ENCODE data around the gene SLC35A5. TPM values are rescaled to one million over a fixed set of nuclear protein-coding genes. Genes with fewer than 3 reads are reported as not detected.

Gene SLC35A5
- total RNA-seq, 1 donor from 2014 or later, result 26.1 TPM

GRCh38 chr3:112632596-112632995 lies 70.8 kb downstream of the SLC35A5 start:
- no peaks in the 10 kb centered on the region for H3K27me3 Mint-ChIP-seq (ENCODE audit: low read depth, unreplicated experiment)
- H2AFZ ChIP-seq (ENCODE audit: low read depth, low read length), result peak overlapping the region; percentile 9
- H3K36me3 ChIP-seq (ENCODE audit: insufficient read depth, low read length), result peaks cover 12% of the 10 kb centered on the region
- H3K79me2 ChIP-seq (ENCODE audit: insufficient read depth, low read length), result peaks cover 75% of the 10 kb centered on the region
- peaks cover 18% of the 10 kb centered on the region for H4K20me1 ChIP-seq (ENCODE audit: insufficient read depth, low read length)
- peaks cover 54% of the 10 kb centered on the region for H3K4me1 ChIP-seq (ENCODE audit: insufficient read depth, low read length)
- no peaks in the 10 kb centered on the region for H3K9me3 ChIP-seq (ENCODE audit: insufficient read depth, low read depth, low read length)
- peaks cover 57% of the 10 kb centered on the region for H3K4me1 Mint-ChIP-seq (ENCODE audit: low read depth, unreplicated experiment)
- peak overlapping the region; percentile 30 for H3K4me3 ChIP-seq (ENCODE audit: insufficient read depth, low read depth, low read length)
- H3K27ac Mint-ChIP-seq (ENCODE audit: unreplicated experiment), result peak overlapping the region; percentile 49
- DNase-seq (ENCODE audit: low read depth) (no peak), FAIRE-seq (no peak)
- peaks cover 6% of the 10 kb centered on the region for H3K36me3 Mint-ChIP-seq (ENCODE audit: low read depth, unreplicated experiment)
- peak overlapping the region; percentile 44 for H3K27ac ChIP-seq (ENCODE audit: low read depth, low read length)
- peak overlapping the region; percentile 88 for H3K4me2 ChIP-seq (ENCODE audit: low read length)
- H3K9me3 Mint-ChIP-seq (ENCODE audit: unreplicated experiment), result no peaks in the 10 kb centered on the region
- peak overlapping the region; percentile 29 for H3K9ac ChIP-seq (ENCODE audit: low read length)
- no peaks in the 10 kb centered on the region for H3K27me3 ChIP-seq (ENCODE audit: insufficient read depth, low read length)
- peak overlapping the region; percentile 46 for H3K4me3 Mint-ChIP-seq (ENCODE audit: unreplicated experiment)
- no peak for TF ChIP-seq EZH2 (IDR thresholded peaks at IDR 0.05; ENCODE audit: insufficient read depth, low read length)

GRCh38 chr3:112633191-112633590 lies 71.3 kb downstream of the SLC35A5 start:
- no peak overlapping the region for H3K27ac Mint-ChIP-seq (ENCODE audit: unreplicated experiment)
- DNase-seq (ENCODE audit: low read depth), result no peak
- Histone ChIP-seq H3K9me3 (ENCODE audit: insufficient read depth, low read depth, low read length) (no peaks in the 10 kb centered on the region), H3K9ac (ENCODE audit: low read length) (peak overlapping the region; percentile 12), H3K4me1 (ENCODE audit: insufficient read depth, low read length) (peaks cover 60% of the 10 kb centered on the region), H3K27ac (ENCODE audit: low read depth, low read length) (peak overlapping the region; percentile 44), H3K4me2 (ENCODE audit: low read length) (peak overlapping the region; percentile 88), H2AFZ (ENCODE audit: low read depth, low read length) (no peak overlapping the region), H3K4me3 (ENCODE audit: insufficient read depth, low read depth, low read length) (no peak overlapping the region), H3K27me3 (ENCODE audit: insufficient read depth, low read length) (no peaks in the 10 kb centered on the region), H3K79me2 (ENCODE audit: insufficient read depth, low read length) (peaks cover 81% of the 10 kb centered on the region), H3K36me3 (ENCODE audit: insufficient read depth, low read length) (peaks cover 7% of the 10 kb centered on the region), H4K20me1 (ENCODE audit: insufficient read depth, low read length) (peaks cover 18% of the 10 kb centered on the region)
- H3K4me3 Mint-ChIP-seq (ENCODE audit: unreplicated experiment), result peak overlapping the region; percentile 34
- H3K27me3 Mint-ChIP-seq (ENCODE audit: low read depth, unreplicated experiment), result no peaks in the 10 kb centered on the region
- TF ChIP-seq EZH2 (IDR thresholded peaks at IDR 0.05; ENCODE audit: insufficient read depth, low read length), result no peak
- no peak for TF ChIP-seq CTCF (IDR thresholded peaks at IDR 0.05; ENCODE audit: insufficient read depth, low read depth, low read length)
- peaks cover 57% of the 10 kb centered on the region for H3K4me1 Mint-ChIP-seq (ENCODE audit: low read depth, unreplicated experiment)
- peaks cover 6% of the 10 kb centered on the region for H3K36me3 Mint-ChIP-seq (ENCODE audit: low read depth, unreplicated experiment)
- H3K9me3 Mint-ChIP-seq (ENCODE audit: unreplicated experiment), result no peaks in the 10 kb centered on the region
- no peak for FAIRE-seq

GRCh38 chr3:112633757-112634156 lies 71.9 kb downstream of the SLC35A5 start:
- H3K9me3 Mint-ChIP-seq (ENCODE audit: unreplicated experiment), result no peaks in the 10 kb centered on the region
- peaks cover 65% of the 10 kb centered on the region for H3K4me1 ChIP-seq (ENCODE audit: insufficient read depth, low read length)
- no peak for TF ChIP-seq EZH2 (IDR thresholded peaks at IDR 0.05; ENCODE audit: insufficient read depth, low read length)
- no peak for TF ChIP-seq CTCF (IDR thresholded peaks at IDR 0.05; ENCODE audit: insufficient read depth, low read depth, low read length)
- FAIRE-seq, result no peak
- H3K36me3 ChIP-seq (ENCODE audit: insufficient read depth, low read length), result peaks cover 1% of the 10 kb centered on the region
- peak overlapping the region; percentile 12 for H3K9ac ChIP-seq (ENCODE audit: low read length)
- no peak overlapping the region for H3K4me3 ChIP-seq (ENCODE audit: insufficient read depth, low read depth, low read length)
- H3K27ac Mint-ChIP-seq (ENCODE audit: unreplicated experiment), result no peak overlapping the region
- peaks cover 18% of the 10 kb centered on the region for H4K20me1 ChIP-seq (ENCODE audit: insufficient read depth, low read length)
- peaks cover 83% of the 10 kb centered on the region for H3K79me2 ChIP-seq (ENCODE audit: insufficient read depth, low read length)
- peaks cover 6% of the 10 kb centered on the region for H3K36me3 Mint-ChIP-seq (ENCODE audit: low read depth, unreplicated experiment)
- no peak overlapping the region for H3K4me3 Mint-ChIP-seq (ENCODE audit: unreplicated experiment)
- no peaks in the 10 kb centered on the region for H3K27me3 Mint-ChIP-seq (ENCODE audit: low read depth, unreplicated experiment)
- peak overlapping the region; percentile 88 for H3K4me2 ChIP-seq (ENCODE audit: low read length)
- DNase-seq (ENCODE audit: low read depth), result no peak
- H3K27ac ChIP-seq (ENCODE audit: low read depth, low read length), result peak overlapping the region; percentile 44
- H3K27me3 ChIP-seq (ENCODE audit: insufficient read depth, low read length), result no peaks in the 10 kb centered on the region
- H3K4me1 Mint-ChIP-seq (ENCODE audit: low read depth, unreplicated experiment), result peaks cover 57% of the 10 kb centered on the region
- H2AFZ ChIP-seq (ENCODE audit: low read depth, low read length), result no peak overlapping the region
- no peaks in the 10 kb centered on the region for H3K9me3 ChIP-seq (ENCODE audit: insufficient read depth, low read depth, low read length)

All from astrocyte (in vitro differentiated cells and primary cell).